Cardiac septum (tissue), 1 donor: ENCODE results near the gene RSAD1. TPM values are rescaled to one million over a fixed set of nuclear protein-coding genes. Genes with fewer than 3 reads are reported as not detected.

Experiments used
- DNase-seq: peaks from one replicate; pipeline ENCODE4 v3.0.0-alpha.2; 2020; ENCODE audit warnings: low spot score
- intact Hi-C: fragments of 100-400 bp; cut with DNase I; formaldehyde crosslinking; loops from one replicate; pipeline ENCODE4 v1.14.0; 2022
- total RNA-seq: library from RNA; stranded (reverse); fragmentation: NEBNext Ultra II Directional; extraction: Animal tissue kit (Norgen Biotek cat#: 25700); gene quantifications from one replicate; pipeline ENCODE4 v1.2.1, GENCODE V29; 2021
- donor health status: DM: no; HTN: no; CAD: no.

Gene RSAD1
- total RNA-seq, 1 donor from 2014 or later, result 35.4 TPM

- intact Hi-C loops, result loop anchor here (2.0 to 10.0 kb wide), 3 partner anchors 58 to 202 kb away; no protein-coding TSS in a partner anchor
- no peak for DNase-seq
Observed at GRCh38 chr17:50483266-50483665, 4.6 kb downstream of the RSAD1 start.

- intact Hi-C loops, result loop anchor here (5.0 to 10.0 kb wide), 2 partner anchors 143 to 200 kb away; no protein-coding TSS in a partner anchor
Observed at GRCh38 chr17:50484386-50485155, 5.9 kb downstream of the RSAD1 start.

GRCh38 chr17:50487213-50488096, 8.8 kb downstream of the RSAD1 start:
- peak; percentile 61 for DNase-seq
- intact Hi-C loops, result loop anchor here (10.0 kb wide), 1 partner anchor 197 kb away; no protein-coding TSS in a partner anchor

More at GRCh38 chr17:50484386-50485155, 5.9 kb downstream of the RSAD1 start:
- DNase-seq, result no peak

GRCh38 chr17:50488880-50489279, 10.2 kb downstream of the RSAD1 start:
- peak; percentile 26 for DNase-seq
- intact Hi-C loops, result loop anchor here (10.0 kb wide), 1 partner anchor 196 kb away; no protein-coding TSS in a partner anchor

GRCh38 chr17:50491505-50491904, 12.8 kb downstream of the RSAD1 start:
- no peak for DNase-seq
- intact Hi-C loops, result no loop called here

- intact Hi-C loops, result no loop called here
- DNase-seq, result no peak
Observed at GRCh38 chr17:50492214-50492613, 13.6 kb downstream of the RSAD1 start.

- intact Hi-C loops, result no loop called here
- no peak for DNase-seq
Observed at GRCh38 chr17:50493744-50494143, 15.1 kb downstream of the RSAD1 start.

GRCh38 chr17:50495217-50495823, 16.7 kb downstream of the RSAD1 start:
- intact Hi-C loops, result no loop called here
- DNase-seq, result peak; percentile 17

- intact Hi-C loops, result no loop called here
Observed at GRCh38 chr17:50495918-50496317, 17.3 kb downstream of the RSAD1 start.

GRCh38 chr17:50498021-50498874, 19.6 kb downstream of the RSAD1 start:
- intact Hi-C loops, result no loop called here
- no peak for DNase-seq

More at GRCh38 chr17:50495918-50496317, 17.3 kb downstream of the RSAD1 start:
- no peak for DNase-seq

GRCh38 chr17:50499270-50499669, 20.6 kb downstream of the RSAD1 start:
- no peak for DNase-seq
- intact Hi-C loops, result no loop called here

- intact Hi-C loops, result no loop called here
- no peak for DNase-seq
Observed at GRCh38 chr17:50499721-50500120, 21.1 kb downstream of the RSAD1 start.

- no peak for DNase-seq
- intact Hi-C loops, result no loop called here
Observed at GRCh38 chr17:50501054-50501453, 22.4 kb downstream of the RSAD1 start.

GRCh38 chr17:50502301-50502990, 23.8 kb downstream of the RSAD1 start:
- DNase-seq, result no peak
- intact Hi-C loops, result no loop called here

- intact Hi-C loops, result loop anchor here (5.0 kb wide), 1 partner anchor 37 kb away; no protein-coding TSS in a partner anchor
- DNase-seq, result no peak
Observed at GRCh38 chr17:50505591-50506130, 27.0 kb downstream of the RSAD1 start.

- intact Hi-C loops, result loop anchor here (5.0 kb wide), 1 partner anchor 36 kb away; no protein-coding TSS in a partner anchor
- DNase-seq, result no peak
Observed at GRCh38 chr17:50506298-50506697, 27.6 kb downstream of the RSAD1 start.

GRCh38 chr17:50507871-50508572, 29.4 kb downstream of the RSAD1 start, which contains the start of gene MYCBPAP:
Gene MYCBPAP, plus strand, starts transcription at chr17:50508439. Its CDS starts 236 bp downstream, at chr17:50508675.
- intact Hi-C loops, result loop anchor here (5.0 kb wide), 1 partner anchor 34 kb away; no protein-coding TSS in a partner anchor
- peak; percentile 89 for DNase-seq
